B cell (primary cell): ENCODE data around the gene MYO9B. TPM values are rescaled to one million over a fixed set of nuclear protein-coding genes. Genes with fewer than 3 reads are reported as not detected.
A peak's percentile ranks its signal among the peaks of the same experiment; 100 is the strongest.

Experiments
- ATAC-seq: fragments of 200-7000 bp; cut with Tn5 transposase; one replicate; pipeline ENCODE4 v1.10.0; 2021; ENCODE audit warnings: low read depth, mild to moderate bottlenecking, moderate number of reproducible peaks, moderate library complexity
- CTCF ChIA-PET: fragments of 350-600 bp; sonication (Branson Sonifier 250); formaldehyde crosslinking; loops from one replicate; lab custom pipeline; 2021; ENCODE audit warnings: antibody characterized with exemption, inconsistent platforms; lab: Charles Lee
- POLR2A ChIA-PET: fragments of 350-600 bp; sonication (Branson Sonifier 250); formaldehyde crosslinking; loops from one replicate; lab custom pipeline; 2021; ENCODE audit warnings: antibody characterized with exemption; lab: Charles Lee
- DNase-seq: peaks from one replicate; pipeline ENCODE4 v3.0.0; 2013
- H2AFZ ChIP-seq: 2 replicates; pipeline ENCODE4 v1.6.1; 2012; ENCODE audit warnings: mild to moderate bottlenecking, low read depth, low read length; ENCODE audit not compliant: insufficient read depth, poor library complexity, severe bottlenecking
- H3K27ac ChIP-seq, 2 donors: 1 replicate in 1 of 2; 2 replicates in 1 of 2; pipeline ENCODE4 v1.5.1; 2012 to 2013; ENCODE audit warnings: low read length in 2 of 2, mild to moderate bottlenecking in 2 of 2, moderate library complexity in 1 of 2
- H3K27me3 ChIP-seq, 4 experiments: fragments of 200-600 bp in 1 of 4; sonication (generic) in 1 of 4; replicated peaks in 1 of 4; 1 replicate in 2 of 4; 2 replicates in 2 of 4; pipeline versions ENCODE4 v1.6.1 to v1.7.0; 2013 to 2016; ENCODE audit warnings: low read length in 3 of 4, mild to moderate bottlenecking in 2 of 4, mixed read lengths in 1 of 4, moderate library complexity in 1 of 4; ENCODE audit not compliant: insufficient read depth in 4 of 4, control insufficient read depth in 3 of 4; ENCODE audit errors: control extremely low read depth in 1 of 4
- H3K36me3 ChIP-seq, 2 experiments: replicated peaks in 1 of 2; 1 replicate in 1 of 2; 2 replicates in 1 of 2; pipeline versions ENCODE4 v1.6.1 to v1.7.1; 2013; ENCODE audit warnings: low read length in 1 of 2; ENCODE audit not compliant: insufficient read depth in 2 of 2, control insufficient read depth in 1 of 2; ENCODE audit errors: control extremely low read depth in 1 of 2, extremely low read depth in 1 of 2
- H3K4me1 ChIP-seq, 2 donors: fragments of 200-600 bp in 1 of 2; sonication (generic) in 1 of 2; 1 replicate in 1 of 2; 2 replicates in 1 of 2; pipeline versions ENCODE4 v1.5.1 to v1.6.1; 2013 to 2017; ENCODE audit warnings: low read length in 2 of 2; ENCODE audit not compliant: control insufficient read depth in 2 of 2, insufficient read depth in 2 of 2
- H3K4me2 ChIP-seq: replicated peaks from 2 replicates; pipeline ENCODE3; 2012; ENCODE audit warnings: mild to moderate bottlenecking, low read depth, low read length; ENCODE audit not compliant: poor library complexity, severe bottlenecking
- H3K4me3 ChIP-seq, 5 experiments: fragments of 200-600 bp in 1 of 5; sonication (generic) in 1 of 5; 1 replicate in 3 of 5; 2 replicates in 2 of 5; pipeline versions ENCODE4 v1.5.1 to v1.7.0; 2011 to 2016; ENCODE audit warnings: low read length in 4 of 5, mild to moderate bottlenecking in 4 of 5, low read depth in 2 of 5, control low read depth in 1 of 5, moderate library complexity in 1 of 5; ENCODE audit not compliant: insufficient read depth in 1 of 5; ENCODE audit errors: control extremely low read depth in 1 of 5, extremely low read depth in 1 of 5
- H3K79me2 ChIP-seq: fragments of 200-600 bp; sonication (generic); one replicate; pipeline ENCODE4 v1.6.0; 2016; ENCODE audit warnings: low read length; ENCODE audit not compliant: control insufficient read depth, insufficient read depth
- H3K9ac ChIP-seq: fragments of 200-600 bp; sonication (generic); 2 replicates; pipeline ENCODE4 v1.6.1; 2017; ENCODE audit warnings: mild to moderate bottlenecking, low read length, moderate library complexity
- H3K9me3 ChIP-seq, 3 donors: one replicate each; pipeline versions ENCODE4 v1.6.1 to v1.7.1; 2013; ENCODE audit warnings: low read length in 2 of 3; ENCODE audit not compliant: control insufficient read depth in 2 of 3, insufficient read depth in 1 of 3; ENCODE audit errors: control extremely low read depth in 1 of 3
- H4K20me1 ChIP-seq: 2 replicates; pipeline ENCODE4 v1.6.0; 2012; ENCODE audit warnings: mild to moderate bottlenecking, low read length; ENCODE audit not compliant: insufficient read depth, control insufficient read depth, poor library complexity, severe bottlenecking
- H3K27ac Mint-ChIP-seq: one replicate; pipeline ENCODE4 v1.8.0; 2021; ENCODE audit warnings: mixed read lengths
- H3K27me3 Mint-ChIP-seq: one replicate; pipeline ENCODE4 v1.8.0; 2021; ENCODE audit warnings: mixed read lengths
- H3K4me1 Mint-ChIP-seq: one replicate; pipeline ENCODE4 v1.8.0; 2021; ENCODE audit warnings: mixed read lengths
- H3K4me3 Mint-ChIP-seq: one replicate; pipeline ENCODE4 v1.8.0; 2021; ENCODE audit warnings: mixed read lengths
- H3K9me3 Mint-ChIP-seq: one replicate; pipeline ENCODE4 v1.8.0; 2022; ENCODE audit warnings: mixed read lengths; ENCODE audit not compliant: insufficient read depth
- EZH2 ChIP-seq: IDR thresholded peaks from 2 replicates; pipeline ENCODE4 v1.6.1; 2012; ENCODE audit warnings: borderline replicate concordance, low read depth, mild to moderate bottlenecking, moderate library complexity, low read length; ENCODE audit not compliant: insufficient read depth, poor library complexity, severe bottlenecking
- WGBS: methylation state at CpG from one replicate; pipeline ENCODE4 v1.1.5; 2013; ENCODE audit warnings: missing lambda C conversion rate; ENCODE audit not compliant: insufficient coverage; 5-methylcytosine and 5-hydroxymethylcytosine counted together
- intact Hi-C: fragments of 100-400 bp; cut with micrococcal nuclease; formaldehyde crosslinking; loops from one replicate; pipeline ENCODE4 v1.10.0; 2022
- polyA plus RNA-seq: library from polyadenylated mRNA; depleted of rRNA; stranded (reverse); fragments of >200 nt; gene quantifications from 2 replicates; pipeline ENCODE4 v1.2.3, GENCODE V29; 2012
- total RNA-seq, 2 donors: library from RNA; stranded (reverse); fragments of 120-200 nt in 1 of 2; gene quantifications; 1 replicate in 1 of 2; 2 replicates in 1 of 2; pipeline versions ENCODE4 v1.2.3 to v1.2.4, GENCODE V29; 2013 to 2022
- TF ChIP-seq, protein P1 (sequence below): fragments of 200-600 bp; IDR thresholded peaks from one replicate; pipeline ENCODE4 v1.8.0; 2022; ENCODE audit warnings: antibody characterized with exemption, mild to moderate bottlenecking

MYO9B gene
- total and polyA plus RNA-seq, 2 donors (not counting 1 experiment from before 2014, with no cell fraction given), result 256 to 273 TPM

DNA sequence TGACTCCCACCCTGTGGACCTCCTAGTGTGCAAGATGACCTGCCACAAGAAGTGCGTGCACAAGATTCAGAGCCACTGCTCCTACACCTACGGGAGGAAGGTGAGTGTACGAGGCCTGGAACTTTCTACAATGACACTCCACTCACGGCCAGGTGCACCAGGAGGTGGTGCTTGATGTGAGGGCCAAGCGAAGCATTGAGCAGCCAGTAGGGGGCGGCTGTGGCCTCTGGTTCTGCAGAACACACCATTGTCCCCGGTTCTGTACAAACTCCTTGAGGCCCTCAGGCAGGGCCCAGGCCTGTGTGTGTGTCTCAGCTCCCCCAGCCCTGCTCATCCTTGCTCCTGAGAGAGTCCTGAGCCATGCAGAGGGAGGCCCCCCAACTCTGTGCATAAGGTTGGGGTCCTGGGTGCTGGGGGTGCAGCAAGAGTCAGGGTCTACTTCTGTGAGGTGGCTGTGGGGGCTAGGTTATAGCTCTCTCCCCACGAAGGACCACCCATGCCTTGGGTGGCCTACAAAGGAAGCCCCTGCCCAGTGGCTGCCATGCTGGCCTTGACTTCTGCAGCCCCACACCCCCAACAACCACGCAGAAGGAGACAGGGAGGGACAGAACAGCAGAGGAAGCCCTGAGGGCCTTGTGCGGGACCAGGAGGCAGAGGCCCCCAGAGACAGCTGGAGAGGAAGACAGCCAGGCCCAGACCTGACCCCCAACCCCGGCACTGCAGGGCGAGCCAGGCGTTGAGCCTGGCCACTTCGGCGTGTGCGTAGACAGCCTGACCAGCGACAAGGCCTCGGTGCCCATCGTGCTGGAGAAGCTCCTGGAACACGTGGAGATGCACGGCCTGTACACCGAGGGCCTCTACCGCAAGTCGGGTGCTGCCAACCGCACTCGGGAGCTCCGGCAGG is 129.9 kb downstream of the MYO9B start:
- DNase-seq (peak; percentile 69), ATAC-seq (peak; percentile 77)
- CTCF ChIA-PET, result interaction anchor here (0.6 to 3.7 kb wide), 15 partner anchors 10 to 137 kb away, joined by 3 to 19 read pairs (median 4); partner anchors contain the start of genes ANKLE1, BABAM1 and USE1
- Histone ChIP-seq H2AFZ (no peak overlapping the region), H3K9ac (no peak overlapping the region), H3K27me3 (no peaks in the 10 kb centered on the region), H3K4me2 (no peak overlapping the region), H3K27ac (no peak overlapping the region), H3K4me1 (peaks cover 0 to 7% of the 10 kb centered on the region in 2 donors), H3K4me3 (no peak overlapping the region), H3K36me3 (peaks cover 4 to 82% of the 10 kb centered on the region in 2 experiments), H4K20me1 (no peaks in the 10 kb centered on the region), H3K9me3 (peaks cover 0 to 6% (median 0%) of the 10 kb centered on the region in 3 donors), H3K79me2 (no peaks in the 10 kb centered on the region)
- H3K4me3 Mint-ChIP-seq, result no peak overlapping the region
- WGBS, result 92% methylated on average over 24 of the region's 27 CpGs
- intact Hi-C loops, result no loop called here
- H3K27me3 Mint-ChIP-seq, result no peaks in the 10 kb centered on the region
- POLR2A ChIA-PET, result interaction anchor here (0.7 to 0.9 kb wide), 2 partner anchors 9 to 61 kb away, joined by 3 read pairs; partner anchors contain the start of gene USE1
- TF ChIP-seq, protein P1, sequence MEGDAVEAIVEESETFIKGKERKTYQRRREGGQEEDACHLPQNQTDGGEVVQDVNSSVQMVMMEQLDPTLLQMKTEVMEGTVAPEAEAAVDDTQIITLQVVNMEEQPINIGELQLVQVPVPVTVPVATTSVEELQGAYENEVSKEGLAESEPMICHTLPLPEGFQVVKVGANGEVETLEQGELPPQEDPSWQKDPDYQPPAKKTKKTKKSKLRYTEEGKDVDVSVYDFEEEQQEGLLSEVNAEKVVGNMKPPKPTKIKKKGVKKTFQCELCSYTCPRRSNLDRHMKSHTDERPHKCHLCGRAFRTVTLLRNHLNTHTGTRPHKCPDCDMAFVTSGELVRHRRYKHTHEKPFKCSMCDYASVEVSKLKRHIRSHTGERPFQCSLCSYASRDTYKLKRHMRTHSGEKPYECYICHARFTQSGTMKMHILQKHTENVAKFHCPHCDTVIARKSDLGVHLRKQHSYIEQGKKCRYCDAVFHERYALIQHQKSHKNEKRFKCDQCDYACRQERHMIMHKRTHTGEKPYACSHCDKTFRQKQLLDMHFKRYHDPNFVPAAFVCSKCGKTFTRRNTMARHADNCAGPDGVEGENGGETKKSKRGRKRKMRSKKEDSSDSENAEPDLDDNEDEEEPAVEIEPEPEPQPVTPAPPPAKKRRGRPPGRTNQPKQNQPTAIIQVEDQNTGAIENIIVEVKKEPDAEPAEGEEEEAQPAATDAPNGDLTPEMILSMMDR, result peak; percentile 72
- TF ChIP-seq EZH2, result no peak
- H3K9me3 Mint-ChIP-seq, result no peaks in the 10 kb centered on the region
- peaks cover 11% of the 10 kb centered on the region for H3K4me1 Mint-ChIP-seq
- peak overlapping the region; percentile 61 for H3K27ac Mint-ChIP-seq
